PFSK-1 (cell line): Measurements from ENCODE around the gene CLMN.

ENCODE experiments used
- POLR2AphosphoS5 ChIP-seq: IDR thresholded peaks from 2 replicates; pipeline ENCODE4 v1.6.1; 2012; ENCODE audit warnings: low read depth, mild to moderate bottlenecking, control low read depth, low read length, moderate library complexity
- SIN3A ChIP-seq: IDR thresholded peaks from 2 replicates; pipeline ENCODE4 v1.6.1; 2012; ENCODE audit warnings: mild to moderate bottlenecking, low read length, moderate library complexity, borderline replicate concordance; ENCODE audit not compliant: insufficient read depth
- TAF1 ChIP-seq: IDR thresholded peaks from 2 replicates; pipeline ENCODE4 v1.6.1; 2012; ENCODE audit warnings: low read length, control low read depth, borderline replicate concordance; ENCODE audit not compliant: insufficient read depth

DNA sequence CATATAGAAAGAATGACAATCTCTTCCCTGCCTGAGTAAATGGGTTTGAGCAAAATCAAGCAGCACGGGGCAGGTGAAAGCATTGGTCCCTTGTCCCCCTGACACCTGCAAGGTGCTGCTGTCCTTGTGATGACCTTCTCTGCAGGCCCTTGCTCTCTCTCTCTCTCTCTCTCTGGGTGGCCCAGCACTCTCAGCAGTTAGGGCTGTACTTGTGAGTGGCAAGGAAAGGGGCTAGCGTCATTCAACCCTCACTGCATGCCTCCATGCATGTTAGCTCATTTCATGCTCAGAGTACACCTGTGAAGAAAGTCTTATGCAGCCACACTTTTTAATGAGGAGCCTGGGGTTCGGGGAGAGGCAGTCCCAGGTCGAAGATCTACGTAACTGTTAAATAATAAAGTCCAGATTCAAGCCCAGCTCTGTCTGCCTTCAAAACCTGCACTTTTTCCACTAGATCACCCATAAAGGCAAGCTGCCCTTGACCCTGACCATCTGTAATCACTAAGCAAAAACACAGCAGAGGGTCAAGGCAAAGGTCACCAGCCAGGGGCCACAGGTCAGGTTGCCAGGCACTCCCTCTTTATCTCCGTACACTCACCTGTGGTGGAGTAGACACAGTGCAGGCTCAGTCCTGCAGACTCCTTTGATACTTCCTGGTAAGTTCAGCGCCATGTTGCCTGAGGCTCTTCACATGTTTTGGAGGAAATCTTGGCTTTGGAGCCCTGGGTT lies 44.9 kb upstream of the CLMN start:
- no peak for TF ChIP-seq POLR2AphosphoS5
- TF ChIP-seq TAF1: no peak
- no peak for TF ChIP-seq SIN3A
